Endothelial cell of umbilical vein (primary cell): ENCODE measurements around the gene ZPLD1. TPM values are rescaled to one million over a fixed set of nuclear protein-coding genes. Genes with fewer than 3 reads are reported as not detected.

Experiments
- BruUV-seq: library from RNA; stranded (reverse); fragments of 400-500 nt; replicated peaks from 2 replicates; lab custom pipeline; 2021; lab: Mats Ljungman, UMichigan
- CTCF ChIA-PET: fragments of 300-600, 350-600 bp; sonication (Branson Sonifier 250); formaldehyde crosslinking; loops from one replicate; lab custom pipeline; 2021; ENCODE audit warnings: antibody characterized with exemption, inconsistent platforms; lab: Charles Lee
- POLR2A ChIA-PET: fragments of 300-600, 350-600 bp; sonication (Branson Sonifier 250); formaldehyde crosslinking; loops from one replicate; lab custom pipeline; 2021; ENCODE audit warnings: antibody characterized with exemption, inconsistent platforms; lab: Charles Lee
- DNase-seq: peaks from one replicate; pipeline ENCODE4 v3.0.0-alpha.2; 2011; ENCODE audit warnings: low read depth, low spot score
- FAIRE-seq: peaks from 2 replicates; lab custom pipeline; 2011; peaks lifted over from hg19 to GRCh38; lab: Jason Lieb, UNC
- H2AFZ ChIP-seq: 2 replicates; pipeline ENCODE4 v1.6.0; 2012; ENCODE audit warnings: low read depth, low read length, control low read depth, inconsistent platforms
- H3K27ac ChIP-seq: 2 replicates; pipeline ENCODE4 v1.5.1; 2011; ENCODE audit warnings: low read depth, mild to moderate bottlenecking, control low read depth, low read length, moderate library complexity; ENCODE audit not compliant: insufficient read depth
- H3K27me3 ChIP-seq, 2 experiments: 2 replicates each; pipeline versions ENCODE4 v1.6.0 to v1.6.1; 2011; ENCODE audit warnings: low read length in 2 of 2, mixed read lengths in 1 of 2; ENCODE audit not compliant: control insufficient read depth in 2 of 2, insufficient read depth in 2 of 2
- H3K36me3 ChIP-seq, 2 experiments: 2 replicates in 1 of 2; 3 replicates in 1 of 2; pipeline ENCODE4 v1.5.1; 2011; ENCODE audit warnings: low read length in 2 of 2, mild to moderate bottlenecking in 1 of 2, moderate library complexity in 1 of 2; ENCODE audit not compliant: control insufficient read depth in 2 of 2, insufficient read depth in 2 of 2; ENCODE audit errors: extremely low read depth in 1 of 2
- H3K4me1 ChIP-seq: 3 replicates; pipeline ENCODE4 v1.5.1; 2011; ENCODE audit warnings: mild to moderate bottlenecking, low read length; ENCODE audit not compliant: control insufficient read depth, insufficient read depth; ENCODE audit errors: extremely low read depth
- H3K4me2 ChIP-seq: 2 replicates; pipeline ENCODE4 v1.6.1; 2011; ENCODE audit warnings: low read length, control low read depth, mixed read lengths; ENCODE audit not compliant: insufficient read depth
- H3K4me3 ChIP-seq, 3 experiments: fragments of 200-600 bp in 1 of 3; sonication (generic), shearing (Covaris generic) in 1 of 3; replicated peaks in 1 of 3; 2 replicates each; pipeline ENCODE4 v1.5.1; 2011 to 2016; ENCODE audit warnings: control low read depth in 3 of 3, low read length in 3 of 3, mild to moderate bottlenecking in 2 of 3, inconsistent platforms in 1 of 3, low read depth in 1 of 3, moderate library complexity in 1 of 3; ENCODE audit not compliant: insufficient read depth in 1 of 3
- H3K79me2 ChIP-seq: 2 replicates; pipeline ENCODE4 v1.6.0; 2012; ENCODE audit warnings: low read length, inconsistent platforms; ENCODE audit not compliant: control insufficient read depth, insufficient read depth
- H3K9ac ChIP-seq: replicated peaks from 2 replicates; pipeline ENCODE3; 2011; ENCODE audit warnings: low read length, control low read depth; ENCODE audit not compliant: insufficient read depth; ENCODE audit errors: extremely low read depth
- H3K9me1 ChIP-seq: replicated peaks from 3 replicates; pipeline ENCODE4 v1.6.0; 2011; ENCODE audit warnings: mild to moderate bottlenecking, low read length; ENCODE audit not compliant: control insufficient read depth, insufficient read depth; ENCODE audit errors: extremely low read depth
- H3K9me3 ChIP-seq: replicated peaks from 2 replicates; pipeline ENCODE4 v1.5.1; 2012; ENCODE audit warnings: low read length, inconsistent platforms; ENCODE audit not compliant: control insufficient read depth, insufficient read depth
- H4K20me1 ChIP-seq: replicated peaks from 2 replicates; pipeline ENCODE3; 2011; ENCODE audit warnings: mild to moderate bottlenecking, low read length; ENCODE audit not compliant: control insufficient read depth, insufficient read depth; ENCODE audit errors: extremely low read depth
- CTCF ChIP-seq, 2 donors: IDR thresholded peaks; 1 replicate in 1 of 2; 2 replicates in 1 of 2; pipeline ENCODE4 v1.5.1; 2011; ENCODE audit warnings: low read length in 2 of 2, mild to moderate bottlenecking in 2 of 2, moderate library complexity in 2 of 2, control low read depth in 1 of 2, inconsistent platforms in 1 of 2, low read depth in 1 of 2; ENCODE audit not compliant: insufficient read depth in 1 of 2; ENCODE audit errors: extremely low read depth in 1 of 2
- GATA2 ChIP-seq: IDR thresholded peaks from 2 replicates; pipeline ENCODE4 v1.7.0; 2011; ENCODE audit warnings: low read depth, mild to moderate bottlenecking, moderate library complexity, mixed read lengths, low read length; ENCODE audit not compliant: insufficient read length, insufficient read depth
- MYC ChIP-seq: IDR thresholded peaks from one replicate; pipeline ENCODE4 v1.6.1; 2011; ENCODE audit warnings: mild to moderate bottlenecking, low read depth, low read length
- dilution Hi-C: fragments of 300-500 bp; cut with MboI; formaldehyde crosslinking; loops from one replicate; pipeline ENCODE4 v1.15.0; 2019; ENCODE audit warnings: low sequenced_read_pairs; ENCODE audit not compliant: extremely low pct_ligation_motif_present
- intact Hi-C: fragments of 100-400 bp; cut with micrococcal nuclease; formaldehyde crosslinking; loops from one replicate; pipeline ENCODE4 v1.10.0; 2022
- polyA plus RNA-seq, 4 experiments: library from polyadenylated mRNA; depleted of rRNA in 3 of 4; stranded (reverse) in 3 of 4; unstranded in 1 of 4; fragments of >200 nt; gene quantifications; 2 replicates each; pipeline versions ENCODE4 v1.2.1 to v1.2.3, GENCODE V29; 2011 to 2012; ENCODE audit warnings: missing spikeins in 1 of 4
- total RNA-seq: library from RNA; stranded (reverse); gene quantifications from 2 replicates; pipeline ENCODE4 v1.2.3, GENCODE V29; 2021

ZPLD1 gene
- total and polyA plus RNA-seq, 2 donors (not counting 3 experiments of a cell fraction or from before 2014, with no cell fraction given): not detected

- Histone ChIP-seq H4K20me1 (no peaks in the 10 kb centered on the region), H3K9ac (no peak overlapping the region)
- dilution Hi-C loops: no loop called here
Measured at GRCh38 chr3:102484363-102484762, 49.5 kb downstream of the ZPLD1 start.

GRCh38 chr3:102485701-102486100 lies 50.9 kb downstream of the ZPLD1 start:
- ChIA-PET POLR2A (no interaction called here), CTCF (interaction anchor here (1.5 kb wide), 2 partner anchors 10 to 17 kb away, joined by 3 to 4 read pairs; no protein-coding TSS in a partner anchor)
- TF ChIP-seq MYC (no peak), CTCF (IDR thresholded peaks at IDR 0.05; ENCODE audit: extremely low read depth in 1 of 2, insufficient read depth in 1 of 2, low read depth in 1 of 2, low read length in 2 of 2) (no peak), GATA2 (no peak)
- H3K79me2 ChIP-seq: no peaks in the 10 kb centered on the region
- H3K27ac ChIP-seq: no peak overlapping the region
- intact Hi-C loops (no loop called here), dilution Hi-C loops (no loop called here)
- H2AFZ ChIP-seq: no peak overlapping the region
- FAIRE-seq: no peak
- no peaks in the 10 kb centered on the region for H3K9me3 ChIP-seq
- no peaks in the 10 kb centered on the region for H3K27me3 ChIP-seq
- H3K4me1 ChIP-seq: no peaks in the 10 kb centered on the region
- no peak overlapping the region for H3K9ac ChIP-seq
- no TSS peak for BruUV-seq
- H4K20me1 ChIP-seq: no peaks in the 10 kb centered on the region
- no peak for DNase-seq
- H3K4me2 ChIP-seq: no peak overlapping the region
- H3K4me3 ChIP-seq: no peak overlapping the region
- H3K9me1 ChIP-seq: no peaks in the 10 kb centered on the region
- H3K36me3 ChIP-seq: no peaks in the 10 kb centered on the region

More at GRCh38 chr3:102484363-102484762, 49.5 kb downstream of the ZPLD1 start:
- H3K9me3 ChIP-seq: no peaks in the 10 kb centered on the region
- ChIA-PET POLR2A (no interaction called here), CTCF (interaction anchor here (1.5 kb wide), 2 partner anchors 9 to 15 kb away, joined by 3 to 4 read pairs; no protein-coding TSS in a partner anchor)
- DNase-seq: no peak
- no TSS peak for BruUV-seq
- H3K4me3 ChIP-seq: no peak overlapping the region
- H3K27me3 ChIP-seq: peaks cover 3% of the 10 kb centered on the region in 2 experiments
- intact Hi-C loops: no loop called here
- H3K4me1 ChIP-seq: no peaks in the 10 kb centered on the region
- H3K9me1 ChIP-seq: no peaks in the 10 kb centered on the region
- no peak overlapping the region for H2AFZ ChIP-seq
- H3K27ac ChIP-seq: no peak overlapping the region
- H3K36me3 ChIP-seq: no peaks in the 10 kb centered on the region
- FAIRE-seq: no peak
- no peak overlapping the region for H3K4me2 ChIP-seq
- no peak for TF ChIP-seq MYC
- no peak for TF ChIP-seq CTCF (IDR thresholded peaks at IDR 0.05; ENCODE audit: extremely low read depth in 1 of 2, insufficient read depth in 1 of 2, low read depth in 1 of 2, low read length in 2 of 2)
- TF ChIP-seq GATA2: no peak
- no peaks in the 10 kb centered on the region for H3K79me2 ChIP-seq
